Measurements from ENCODE around the gene A1BG. TPM values are rescaled to one million over a fixed set of nuclear protein-coding genes. Genes with fewer than 3 reads are reported as not detected.

A1BG gene
- total and polyA plus RNA-seq, 4 donors: 1.2 to 53.4 (median 18.6) TPM

DNA sequence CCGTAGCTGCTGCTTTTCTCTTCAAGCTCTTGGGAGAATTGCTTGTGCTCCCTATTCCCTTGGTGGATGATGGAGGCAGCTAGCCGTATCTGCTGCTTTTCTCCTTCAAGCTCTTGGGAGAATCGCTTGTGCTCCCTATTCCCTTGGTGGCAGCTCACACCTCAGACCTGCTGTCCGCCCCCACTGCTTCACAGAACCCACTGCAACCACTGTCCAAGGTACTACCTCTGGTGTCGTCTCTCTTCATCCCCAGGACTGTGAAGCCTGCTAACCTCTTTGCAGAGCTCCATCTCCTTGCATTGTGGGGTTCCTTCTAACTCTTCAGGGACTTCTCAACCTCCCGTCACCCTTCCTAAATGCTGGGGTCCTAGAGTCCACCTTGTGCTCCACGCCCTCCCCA lies 52.7 kb downstream of the A1BG start:
- peaks cover 6 to 24% (median 15%) of the 10 kb centered on the region in 4 donors for H3K36me3 ChIP-seq (ENCODE audit: control insufficient read depth in 4 of 4, insufficient read depth in 4 of 4, low read length in 4 of 4)
- TF ChIP-seq, protein P1, sequence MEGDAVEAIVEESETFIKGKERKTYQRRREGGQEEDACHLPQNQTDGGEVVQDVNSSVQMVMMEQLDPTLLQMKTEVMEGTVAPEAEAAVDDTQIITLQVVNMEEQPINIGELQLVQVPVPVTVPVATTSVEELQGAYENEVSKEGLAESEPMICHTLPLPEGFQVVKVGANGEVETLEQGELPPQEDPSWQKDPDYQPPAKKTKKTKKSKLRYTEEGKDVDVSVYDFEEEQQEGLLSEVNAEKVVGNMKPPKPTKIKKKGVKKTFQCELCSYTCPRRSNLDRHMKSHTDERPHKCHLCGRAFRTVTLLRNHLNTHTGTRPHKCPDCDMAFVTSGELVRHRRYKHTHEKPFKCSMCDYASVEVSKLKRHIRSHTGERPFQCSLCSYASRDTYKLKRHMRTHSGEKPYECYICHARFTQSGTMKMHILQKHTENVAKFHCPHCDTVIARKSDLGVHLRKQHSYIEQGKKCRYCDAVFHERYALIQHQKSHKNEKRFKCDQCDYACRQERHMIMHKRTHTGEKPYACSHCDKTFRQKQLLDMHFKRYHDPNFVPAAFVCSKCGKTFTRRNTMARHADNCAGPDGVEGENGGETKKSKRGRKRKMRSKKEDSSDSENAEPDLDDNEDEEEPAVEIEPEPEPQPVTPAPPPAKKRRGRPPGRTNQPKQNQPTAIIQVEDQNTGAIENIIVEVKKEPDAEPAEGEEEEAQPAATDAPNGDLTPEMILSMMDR (IDR thresholded peaks at IDR 0.05; ENCODE audit: control extremely low read depth, extremely low read depth): no peak

DNA sequence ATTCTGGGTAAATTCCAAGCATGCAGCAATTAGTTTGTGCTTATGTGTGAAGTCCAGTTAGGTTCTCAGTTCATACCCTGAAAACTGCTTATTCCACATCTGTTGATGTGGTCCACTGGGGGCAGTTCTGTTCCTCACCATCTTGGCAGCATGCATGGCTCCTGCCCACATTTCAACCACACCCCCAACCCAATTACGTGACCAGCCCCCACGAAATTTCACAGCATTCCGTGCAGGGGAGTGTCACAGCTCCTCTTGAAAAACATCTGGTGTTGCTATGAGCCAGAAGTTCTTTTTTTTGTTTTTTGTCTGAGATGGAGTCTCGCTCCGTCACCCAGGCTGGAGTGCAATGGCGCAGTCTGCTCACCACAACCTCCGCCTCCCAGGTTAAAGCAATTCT lies 57.2 kb downstream of the A1BG start:
- DNase-seq (no peak), ATAC-seq (ENCODE audit: insufficient read depth, low FRiP score) (no peak)
- WGBS, 2 donors: 93 to 96% methylated on average over 7 of the region's 7 CpGs
- H3K4me1 ChIP-seq (ENCODE audit: control insufficient read depth in 5 of 5, insufficient read depth in 5 of 5, low read length in 5 of 5): no peaks in the 10 kb centered on the region
- no peaks in the 10 kb centered on the region for H3K27me3 ChIP-seq (ENCODE audit: control insufficient read depth in 3 of 3, insufficient read depth in 3 of 3, low read length in 2 of 3)
- H3K9me3 ChIP-seq (ENCODE audit: control insufficient read depth in 4 of 4, insufficient read depth in 3 of 4, low read length in 3 of 4): peaks cover 0 to 53% (median 15%) of the 10 kb centered on the region in 4 donors
- no peak overlapping the region for H3K27ac ChIP-seq (ENCODE audit: low read depth in 1 of 2, low read length in 1 of 2)
- H3K9ac ChIP-seq (ENCODE audit: insufficient read depth in 1 of 2, low read length in 2 of 2): no peak overlapping the region
- TF ChIP-seq, protein P1 (IDR thresholded peaks at IDR 0.05; ENCODE audit: control extremely low read depth, extremely low read depth): no peak
- H3K4me3 ChIP-seq: no peak overlapping the region
- peaks cover 38 to 64% (median 40%) of the 10 kb centered on the region in 4 donors for H3K36me3 ChIP-seq (ENCODE audit: control insufficient read depth in 4 of 4, insufficient read depth in 4 of 4, low read length in 4 of 4)

More for the DNA sequence above, 52.7 kb downstream of the A1BG start:
- DNase-seq: no peak
- peaks cover 0 to 29% (median 0%) of the 10 kb centered on the region in 4 donors for H3K9me3 ChIP-seq (ENCODE audit: control insufficient read depth in 4 of 4, insufficient read depth in 3 of 4, low read length in 3 of 4)
- H3K9ac ChIP-seq (ENCODE audit: insufficient read depth in 1 of 2, low read length in 2 of 2): no peak overlapping the region
- no peak overlapping the region for H3K4me3 ChIP-seq
- no peak for ATAC-seq (ENCODE audit: insufficient read depth, low FRiP score)
- no peak overlapping the region for H3K27ac ChIP-seq (ENCODE audit: low read depth in 1 of 2, low read length in 1 of 2)
- H3K4me1 ChIP-seq (ENCODE audit: control insufficient read depth in 5 of 5, insufficient read depth in 5 of 5, low read length in 5 of 5): peaks cover 0 to 6% (median under 1%) of the 10 kb centered on the region in 5 donors
- WGBS, 2 donors: 95 to 97% methylated on average over 7 of the region's 7 CpGs
- no peaks in the 10 kb centered on the region for H3K27me3 ChIP-seq (ENCODE audit: control insufficient read depth in 3 of 3, insufficient read depth in 3 of 3, low read length in 2 of 3)

Small RNAs within 50 kb of the gene (small RNA-seq; reads per million reads assigned to genes)
- not detected for gene MIR4754 (ENCODE audit: low replicate concordance)
- 0.33 reads per million, percentile 39 among the genes with 10 or more reads in this experiment for gene MIR6806 (ENCODE audit: low replicate concordance)
- gene RNA5SP473 (ENCODE audit: low replicate concordance): not detected

Other genes starting within 250 kb of the A1BG start
- gene ZNF329, start 202.7 kb downstream of the A1BG start, total RNA-seq: 10 to 100 TPM in 1 of 2 donors, 1 to 10 TPM in 1; 9.0 to 20.0 TPM
- gene ZNF329, start 202.7 kb downstream of the A1BG start, polyA plus RNA-seq: 1 to 10 TPM; 2.3 to 3.9 TPM
- gene ZNF274, start 170.4 kb downstream of the A1BG start, total RNA-seq: 10 to 100 TPM; 27.8 to 29.6 TPM
- gene ZNF274, start 170.4 kb downstream of the A1BG start, polyA plus RNA-seq: 10 to 100 TPM; 10.2 to 24.2 TPM
- gene ZNF544, start 124.6 kb downstream of the A1BG start, total RNA-seq: 10 to 100 TPM; 19.7 to 41.6 TPM
- gene ZNF544, start 124.6 kb downstream of the A1BG start, polyA plus RNA-seq: 10 to 100 TPM in 1 of 2 donors, 1 to 10 TPM in 1; 9.6 to 13.8 TPM
- gene ZNF8, start 74.5 kb downstream of the A1BG start, total RNA-seq: 1 to 10 TPM; 5.2 to 8.0 TPM
- gene ZNF8, start 74.5 kb downstream of the A1BG start, polyA plus RNA-seq: 1 to 10 TPM; 1.2 to 1.8 TPM
- gene ERVK3-1, start 48.1 kb downstream of the A1BG start, total RNA-seq: 10 to 100 TPM; 31.8 to 58.8 TPM
- 10 to 100 TPM; 38.0 to 38.1 TPM for gene ERVK3-1, start 48.1 kb downstream of the A1BG start, polyA plus RNA-seq
- gene ZSCAN22, start 26.5 kb downstream of the A1BG start, total RNA-seq: 1 to 10 TPM; 3.7 TPM
- gene ZSCAN22, start 26.5 kb downstream of the A1BG start, polyA plus RNA-seq: 1 to 10 TPM in 1 of 2 donors, under 1 TPM in 1; 0.93 to 1.1 TPM
- 1 to 10 TPM; 3.5 to 3.8 TPM for gene ZNF497, start 9.3 kb upstream of the A1BG start, total RNA-seq
- gene ZNF497, start 9.3 kb upstream of the A1BG start, polyA plus RNA-seq: 1 to 10 TPM in 1 of 2 donors, under 1 TPM in 1; 0.97 to 1.3 TPM
- 1 to 10 TPM; 2.5 to 3.2 TPM for gene ZNF837, start 27.5 kb upstream of the A1BG start, total RNA-seq
- 1 to 10 TPM; 1.7 to 2.9 TPM for gene ZNF837, start 27.5 kb upstream of the A1BG start, polyA plus RNA-seq
- gene RPS5, start 33.8 kb upstream of the A1BG start, total RNA-seq: 1,000 to 10,000 TPM in 1 of 2 donors, 100 to 1,000 TPM in 1; 927 to 1,036 TPM
- gene RPS5, start 33.8 kb upstream of the A1BG start, polyA plus RNA-seq: 1,000 to 10,000 TPM; 1,145 to 1,802 TPM
- gene RNF225, start 42.2 kb upstream of the A1BG start, total RNA-seq: 1 to 10 TPM in 1 of 2 donors, under 1 TPM in 1; 0.26 to 1.5 TPM
- under 1 TPM in 1 of 2 donors, not detected in 1; 0.14 TPM for gene RNF225, start 42.2 kb upstream of the A1BG start, polyA plus RNA-seq
- 10 to 100 TPM; 14.4 to 16.9 TPM for gene ZNF584, start 55.2 kb upstream of the A1BG start, total RNA-seq
- gene ZNF584, start 55.2 kb upstream of the A1BG start, polyA plus RNA-seq: 10 to 100 TPM in 1 of 2 donors, 1 to 10 TPM in 1; 6.0 to 13.1 TPM
- 1 to 10 TPM; 4.4 to 7.4 TPM for gene ZNF132, start 86.7 kb upstream of the A1BG start, total RNA-seq
- gene ZNF132, start 86.7 kb upstream of the A1BG start, polyA plus RNA-seq: 1 to 10 TPM; 1.0 to 1.4 TPM
- 1 to 10 TPM; 8.2 to 9.3 TPM for gene ZNF324B, start 98.1 kb upstream of the A1BG start, total RNA-seq
- gene ZNF324B, start 98.1 kb upstream of the A1BG start, polyA plus RNA-seq: 1 to 10 TPM; 2.8 to 3.9 TPM
- gene ZNF324, start 113.6 kb upstream of the A1BG start, total RNA-seq: 10 to 100 TPM; 12.4 to 13.9 TPM
- 1 to 10 TPM; 4.6 to 5.3 TPM for gene ZNF324, start 113.6 kb upstream of the A1BG start, polyA plus RNA-seq
- gene ZNF446, start 122.9 kb upstream of the A1BG start, total RNA-seq: 10 to 100 TPM; 12.5 to 12.9 TPM
- 1 to 10 TPM; 8.3 to 9.5 TPM for gene ZNF446, start 122.9 kb upstream of the A1BG start, polyA plus RNA-seq
- 10 to 100 TPM in 1 of 2 donors, 1 to 10 TPM in 1; 7.9 to 11.3 TPM for gene SLC27A5, start 158.5 kb upstream of the A1BG start, total RNA-seq
- 10 to 100 TPM; 14.6 to 19.0 TPM for gene SLC27A5, start 158.5 kb upstream of the A1BG start, polyA plus RNA-seq
- 10 to 100 TPM in 1 of 2 donors, 1 to 10 TPM in 1; 6.0 to 20.2 TPM for gene ZBTB45, start 166.3 kb upstream of the A1BG start, total RNA-seq
- 1 to 10 TPM; 7.7 to 9.6 TPM for gene ZBTB45, start 166.3 kb upstream of the A1BG start, polyA plus RNA-seq
- 100 to 1,000 TPM; 171 to 250 TPM for gene TRIM28, start 190.6 kb upstream of the A1BG start, total RNA-seq
- 100 to 1,000 TPM; 175 to 188 TPM for gene TRIM28, start 190.6 kb upstream of the A1BG start, polyA plus RNA-seq
- 100 to 1,000 TPM in 1 of 2 donors, 10 to 100 TPM in 1; 87.7 to 156 TPM for gene CHMP2A, start 201.6 kb upstream of the A1BG start, total RNA-seq
- gene CHMP2A, start 201.6 kb upstream of the A1BG start, polyA plus RNA-seq: 100 to 1,000 TPM; 227 to 309 TPM
- 10 to 100 TPM; 25.9 to 55.6 TPM for gene UBE2M, start 205.1 kb upstream of the A1BG start, total RNA-seq
- 10 to 100 TPM; 55.7 to 60.7 TPM for gene UBE2M, start 205.1 kb upstream of the A1BG start, polyA plus RNA-seq
- 10 to 100 TPM; 28.4 to 37.5 TPM for gene MZF1, start 219.8 kb upstream of the A1BG start, total RNA-seq
- gene MZF1, start 219.8 kb upstream of the A1BG start, polyA plus RNA-seq: 10 to 100 TPM; 19.2 to 31.7 TPM